ENCODE results near the gene ALDH4A1.

DNA sequence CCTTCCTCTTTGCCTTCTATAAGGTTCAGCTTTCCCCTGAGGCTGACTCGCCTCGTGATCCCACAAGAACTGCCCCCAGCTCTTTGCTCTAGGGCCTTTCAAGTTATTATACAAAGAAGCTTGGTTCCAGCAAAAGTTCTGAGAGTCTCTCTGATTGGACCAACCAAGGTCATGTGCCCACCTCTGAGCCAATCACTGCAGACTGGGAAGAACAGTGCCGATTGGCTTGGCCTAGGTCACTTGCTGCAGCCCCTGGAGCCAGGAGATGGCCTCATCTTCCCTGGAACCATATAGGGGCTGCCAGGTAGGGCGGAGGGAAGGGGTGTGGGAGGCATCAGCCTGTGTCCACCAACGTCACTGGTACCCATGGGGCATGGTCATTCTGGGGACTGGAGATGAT is 65.7 kb downstream of the ALDH4A1 start:
- TF ChIP-seq EZH2 (IDR thresholded peaks at IDR 0.05): no peak
- no peak for TF ChIP-seq CTCF (IDR thresholded peaks at IDR 0.05)
- TF ChIP-seq EZH2phosphoT487 (IDR thresholded peaks at IDR 0.05): no peak
